K562 (cell line): ENCODE results near the gene UNC5B. TPM values are rescaled to one million over a fixed set of nuclear protein-coding genes. Genes with fewer than 3 reads are reported as not detected.

Source experiments
- CCAR2 ChIP-seq: fragments of 200-400 bp; formaldehyde crosslinking; IDR thresholded peaks from 2 replicates; pipeline ENCODE4 v1.6.1; 2017; ENCODE audit warnings: mild to moderate bottlenecking, low read depth, low read length
- CEBPG ChIP-seq, 3 experiments: fragments of 200-800 bp in 1 of 3; sonication (Bioruptor generic) in 1 of 3; sonication (generic) in 1 of 3; formaldehyde crosslinking in 1 of 3; IDR thresholded peaks in 2 of 3; conservative IDR thresholded peaks in 1 of 3; 2 replicates each; pipeline versions ENCODE4 v1.6.1 to v1.8.0; 2016 to 2022; ENCODE audit warnings: missing compliant biosample characterization in 2 of 3, missing genetic modification characterization in 2 of 3, mild to moderate bottlenecking in 1 of 3, missing genetic modification reagents in 1 of 3
- E2F8 ChIP-seq: fragments of 450-650 bp; IDR thresholded peaks from 2 replicates; pipeline ENCODE4 v1.7.1; 2018; ENCODE audit warnings: mild to moderate bottlenecking, low read depth; ENCODE audit not compliant: partially characterized antibody
- FOXA3 ChIP-seq, 2 experiments: fragments of 450-650 bp in 1 of 2; sonication (generic) in 1 of 2; formaldehyde crosslinking; IDR thresholded peaks in 1 of 2; conservative IDR thresholded peaks in 1 of 2; 2 replicates each; pipeline versions ENCODE4 v1.4.0 to v1.8.0; 2020 to 2022; ENCODE audit warnings: mild to moderate bottlenecking in 2 of 2, missing genetic modification reagents in 1 of 2
- HMG20B ChIP-seq: fragments of 250-450 bp; sonication (Bioruptor Pico); IDR thresholded peaks from 2 replicates; pipeline ENCODE4 v1.5.0; 2021; ENCODE audit warnings: mild to moderate bottlenecking
- HNRNPLL ChIP-seq: fragments of 200-400 bp; formaldehyde crosslinking; IDR thresholded peaks from 2 replicates; pipeline ENCODE4 v1.6.1; 2017; ENCODE audit warnings: low read length, low read depth, mild to moderate bottlenecking; ENCODE audit not compliant: poor library complexity, severe bottlenecking
- HSF4 ChIP-seq: fragments of 250-450 bp; sonication (Bioruptor Pico); IDR thresholded peaks from 2 replicates; pipeline ENCODE4 v2.1.2; 2022; ENCODE audit warnings: mild to moderate bottlenecking, moderate library complexity, borderline replicate concordance
- KLF1 ChIP-seq: fragments of 450-650 bp; IDR thresholded peaks from 2 replicates; pipeline ENCODE4 v1.6.1; 2016; ENCODE audit warnings: missing genetic modification characterization, missing compliant biosample characterization
- MECOM ChIP-seq: fragments of 250-450 bp; sonication (Bioruptor Pico); IDR thresholded peaks from 2 replicates; pipeline ENCODE4 v1.8.0; 2022; ENCODE audit warnings: inconsistent platforms
- NRF1 ChIP-seq, 2 experiments: fragments of 450-650 bp; IDR thresholded peaks in 1 of 2; conservative IDR thresholded peaks in 1 of 2; 2 replicates each; pipeline ENCODE4 v1.6.1; 2014; ENCODE audit warnings: mild to moderate bottlenecking in 2 of 2
- RBM17 ChIP-seq: fragments of 200-400 bp; formaldehyde crosslinking; IDR thresholded peaks from 2 replicates; pipeline ENCODE4 v1.6.1; 2017; ENCODE audit warnings: low read depth, mild to moderate bottlenecking, low read length, borderline replicate concordance
- SMAD4 ChIP-seq: fragments of 250-450 bp; sonication (Bioruptor Pico); conservative IDR thresholded peaks from 2 replicates; pipeline ENCODE4 v1.8.0; 2021; ENCODE audit warnings: inconsistent platforms, mild to moderate bottlenecking, moderate library complexity
- TCFL5 ChIP-seq: fragments of 250-450 bp; sonication (Bioruptor Pico); conservative IDR thresholded peaks from 2 replicates; pipeline ENCODE4 v1.6.1; 2021; ENCODE audit warnings: mild to moderate bottlenecking, moderate library complexity, matching md5 sums
- ZBTB1 ChIP-seq: sonication (generic); formaldehyde crosslinking; IDR thresholded peaks from 2 replicates; pipeline ENCODE4 v1.8.1; 2023; ENCODE audit warnings: missing genetic modification reagents, low read depth, mild to moderate bottlenecking, borderline replicate concordance
- ZBTB5 ChIP-seq: fragments of 450-650 bp; IDR thresholded peaks from 2 replicates; pipeline ENCODE4 v1.6.1; 2017; ENCODE audit warnings: antibody characterized with exemption
- ZNF347 ChIP-seq: fragments of 450-650 bp; formaldehyde crosslinking; IDR thresholded peaks from 2 replicates; pipeline ENCODE4 v1.4.0; 2020; ENCODE audit warnings: low read depth, mild to moderate bottlenecking, moderate library complexity
- ZNF592 ChIP-seq: fragments of 450-650 bp; IDR thresholded peaks from 2 replicates; pipeline ENCODE4 v1.6.1; 2017; ENCODE audit warnings: antibody characterized with exemption, mild to moderate bottlenecking
- polyA plus RNA-seq, 8 experiments: library from polyadenylated mRNA; depleted of rRNA in 4 of 8; stranded (reverse) in 5 of 8; unstranded in 3 of 8; fragments of >200 nt; fragmentation: Nextera tagmentation in 2 of 8; fragmentation: Illumina TruSeq in 1 of 8; extraction: Ambion mirVana in 2 of 8; extraction: Trizol in 1 of 8; gene quantifications; 2 replicates each; pipeline versions ENCODE4 v1.2.1 to v1.2.3, GENCODE V29; 2011 to 2014; ENCODE audit warnings: inconsistent platforms in 1 of 8, missing spikeins in 1 of 8
- total RNA-seq, 7 experiments: library from RNA; depleted of rRNA in 6 of 7; stranded (reverse); fragments of >200 nt in 6 of 7; fragmentation: Illumina TruSeq in 2 of 7; extraction: Trizol in 2 of 7; gene quantifications; 2 replicates each; pipeline versions ENCODE4 v1.2.1 to v1.2.3, GENCODE V29; 2011 to 2021; ENCODE audit warnings: low replicate concordance in 1 of 7

UNC5B gene
- total and polyA plus RNA-seq, 9 of the 15 experiments (the other 6 are each of a cell fraction or from before 2014, with no cell fraction given), result 0.10 to 8.4 (median 2.1) TPM

- TF ChIP-seq MECOM (CRISPR knock-in tag) (no peak), FOXA3 (CRISPR knock-in tag; conservative IDR thresholded peaks at IDR 0.05 in 1 of 2, IDR thresholded peaks at IDR 0.05 in 1 of 2) (no peak), CCAR2 (no peak), NRF1 (conservative IDR thresholded peaks at IDR 0.05 in 1 of 2, IDR thresholded peaks at IDR 0.05 in 1 of 2) (peak; percentile 33 to 50; a peak in 3 of 4 replicates), HMG20B (CRISPR knock-in tag) (no peak), SMAD4 (CRISPR knock-in tag) (no peak), E2F8 (no peak), HSF4 (CRISPR knock-in tag) (no peak), KLF1 (tag) (no peak), HNRNPLL (peak; percentile 25), ZBTB5 (no peak), ZNF592 (no peak), TCFL5 (CRISPR knock-in tag) (no peak), CEBPG (CRISPR knock-in tag; IDR thresholded peaks at IDR 0.05) (no peak), CEBPG (tag; conservative IDR thresholded peaks at IDR 0.05 in 1 of 2, IDR thresholded peaks at IDR 0.05 in 1 of 2) (no peak), ZBTB1 (CRISPR knock-in tag) (0 out of 2 replicates have a peak, but pooled peaks have one; percentile 49), RBM17 (no peak), ZNF347 (CRISPR knock-in tag) (no peak)
Measured at GRCh38 chr10:71260622-71261325, 48.4 kb downstream of the UNC5B start (continued).
